ENCODE data around the gene GPN2.
A peak's percentile ranks its signal among the peaks of the same experiment; 100 is the strongest.

GPN2 gene

DNA sequence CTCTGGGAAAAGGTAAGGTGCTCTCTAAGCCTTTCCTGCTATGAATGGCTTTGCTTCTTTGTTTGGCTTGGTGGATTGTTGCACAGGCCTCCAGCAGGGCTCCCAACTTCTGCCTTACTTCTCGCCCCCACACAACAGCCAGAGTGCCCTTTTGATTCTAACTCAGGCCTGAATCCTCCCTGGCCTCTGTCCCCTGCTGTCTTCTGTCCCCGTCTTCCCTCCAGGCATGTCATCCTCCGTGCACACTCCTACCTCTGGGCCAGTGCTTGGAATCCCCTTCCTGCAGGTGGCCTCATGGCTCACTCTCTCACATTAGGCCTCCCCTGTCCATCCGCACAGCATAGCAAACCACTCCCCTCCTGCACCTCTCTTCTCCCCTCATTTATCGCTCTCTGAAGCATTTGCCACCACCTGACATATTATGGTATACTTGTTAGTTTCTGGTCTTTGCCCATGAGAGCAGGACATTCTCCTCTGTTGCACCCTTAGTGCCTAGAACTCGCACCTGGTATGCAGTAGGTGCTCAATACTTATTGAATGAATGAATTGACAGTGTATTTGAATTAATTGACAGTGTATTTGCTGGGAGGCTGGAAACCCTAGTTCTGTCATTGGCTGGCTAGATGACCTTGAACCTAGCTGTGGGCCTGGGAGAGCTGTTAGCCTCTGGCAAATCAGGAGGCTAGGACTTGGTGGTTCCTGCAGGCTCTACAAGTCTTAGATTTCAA, 60.7 kb downstream of the GPN2 start:
- Histone ChIP-seq H3K9me3 (ENCODE audit: control insufficient read depth, insufficient read depth, low read length) (no peaks in the 10 kb centered on the region), H3K4me1 (ENCODE audit: control insufficient read depth, insufficient read depth, low read length) (peaks cover 12% of the 10 kb centered on the region), H3K4me3 (ENCODE audit: low read depth, low read length) (no peak overlapping the region), H3K27ac (ENCODE audit: low read depth, low read length) (no peak overlapping the region), H3K27me3 (ENCODE audit: control insufficient read depth, insufficient read depth, low read length) (no peaks in the 10 kb centered on the region), H3K36me3 (ENCODE audit: control insufficient read depth, insufficient read depth, low read length) (peaks cover 30% of the 10 kb centered on the region), H3K9ac (ENCODE audit: low read depth, low read length) (no peak overlapping the region)

DNA sequence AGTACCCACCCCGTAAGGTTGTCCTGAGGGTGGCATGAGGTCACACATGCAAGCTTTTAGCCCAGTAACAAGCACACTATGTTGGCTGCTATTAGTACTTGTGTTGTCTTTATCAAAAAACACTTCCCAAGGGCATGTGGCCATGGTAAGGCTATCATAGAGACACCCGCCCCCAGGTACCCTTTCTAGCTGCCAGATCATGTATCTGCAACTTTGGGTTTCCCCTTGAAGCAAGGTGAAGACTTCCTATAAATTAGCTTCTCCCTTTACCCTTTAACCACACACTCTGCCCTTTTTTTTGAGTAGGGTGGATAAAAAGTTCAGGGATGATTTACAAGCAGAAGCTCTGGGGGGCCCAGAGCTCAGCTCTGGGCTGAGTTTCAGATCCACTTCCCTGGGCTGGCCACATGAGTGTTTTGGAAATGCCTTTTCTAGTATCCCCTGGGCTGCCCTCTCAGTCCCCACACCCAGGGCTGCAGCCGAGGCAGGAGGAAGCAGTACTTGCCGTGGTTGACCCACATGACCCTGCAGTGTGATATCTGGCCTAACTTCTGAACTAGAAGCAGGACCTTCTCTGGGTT, 61.6 kb downstream of the GPN2 start:
- Histone ChIP-seq H3K27me3 (ENCODE audit: control insufficient read depth, insufficient read depth, low read length) (no peaks in the 10 kb centered on the region), H3K9me3 (ENCODE audit: control insufficient read depth, insufficient read depth, low read length) (no peaks in the 10 kb centered on the region), H3K36me3 (ENCODE audit: control insufficient read depth, insufficient read depth, low read length) (peaks cover 22% of the 10 kb centered on the region), H3K27ac (ENCODE audit: low read depth, low read length) (no peak overlapping the region), H3K4me3 (ENCODE audit: low read depth, low read length) (no peak overlapping the region), H3K9ac (ENCODE audit: low read depth, low read length) (no peak overlapping the region), H3K4me1 (ENCODE audit: control insufficient read depth, insufficient read depth, low read length) (peaks cover 12% of the 10 kb centered on the region)

DNA sequence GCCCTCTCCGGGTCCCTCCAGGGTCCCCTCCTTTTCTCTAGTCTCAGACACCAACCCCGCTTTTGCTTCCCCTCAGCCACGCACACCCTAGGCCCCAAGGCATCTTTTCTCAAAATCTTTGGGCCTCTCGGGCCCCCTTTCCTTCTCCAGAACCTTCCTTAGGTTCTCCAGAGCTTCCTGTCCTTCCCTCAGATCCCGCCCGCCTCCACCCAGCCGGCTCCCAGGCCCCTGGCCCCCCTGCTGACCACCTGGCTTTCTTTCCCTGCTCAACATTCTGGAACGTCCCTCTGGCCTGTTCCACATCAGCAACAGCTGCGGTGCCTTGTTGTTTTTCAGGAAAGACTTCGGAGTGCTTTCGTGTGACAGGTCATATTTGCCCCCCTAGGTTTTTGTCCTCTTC, 62.4 kb downstream of the GPN2 start:
- no peak overlapping the region for H3K27ac ChIP-seq (ENCODE audit: low read depth, low read length)
- H3K9ac ChIP-seq (ENCODE audit: low read depth, low read length): no peak overlapping the region
- no peaks in the 10 kb centered on the region for H3K27me3 ChIP-seq (ENCODE audit: control insufficient read depth, insufficient read depth, low read length)
- H3K9me3 ChIP-seq (ENCODE audit: control insufficient read depth, insufficient read depth, low read length): no peaks in the 10 kb centered on the region
- peaks cover 12% of the 10 kb centered on the region for H3K4me1 ChIP-seq (ENCODE audit: control insufficient read depth, insufficient read depth, low read length)
- H3K36me3 ChIP-seq (ENCODE audit: control insufficient read depth, insufficient read depth, low read length): peaks cover 13% of the 10 kb centered on the region
- H3K4me3 ChIP-seq (ENCODE audit: low read depth, low read length): peak overlapping the region; percentile 76

DNA sequence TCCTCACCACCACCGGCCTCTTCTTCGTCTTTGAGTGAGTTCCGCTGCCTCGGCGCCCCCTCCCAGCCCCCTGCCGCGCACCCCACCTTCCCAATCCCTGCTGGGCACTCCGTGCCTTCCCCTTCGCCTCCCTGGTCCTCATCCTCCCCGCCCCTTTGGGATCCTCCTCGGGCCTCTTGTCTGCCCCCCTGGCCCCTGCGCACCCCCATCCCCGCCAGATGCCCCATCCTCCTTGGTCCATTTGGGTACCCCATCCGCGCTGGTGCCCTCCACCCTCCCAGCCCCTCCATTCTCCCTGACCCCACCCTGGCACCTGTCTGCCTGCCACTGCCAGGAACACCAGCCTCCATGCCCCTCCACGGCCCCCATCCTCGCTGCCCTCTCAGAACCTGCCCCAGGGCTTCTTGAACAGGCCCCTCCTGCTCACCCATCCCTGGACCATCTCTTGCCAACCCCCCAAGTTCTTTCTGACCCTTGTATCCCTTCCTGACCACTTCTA, 62.9 kb downstream of the GPN2 start:
- Histone ChIP-seq H3K4me3 (ENCODE audit: low read depth, low read length) (peak overlapping the region; percentile 76), H3K36me3 (ENCODE audit: control insufficient read depth, insufficient read depth, low read length) (peaks cover 8% of the 10 kb centered on the region), H3K9ac (ENCODE audit: low read depth, low read length) (no peak overlapping the region), H3K4me1 (ENCODE audit: control insufficient read depth, insufficient read depth, low read length) (peaks cover 12% of the 10 kb centered on the region), H3K9me3 (ENCODE audit: control insufficient read depth, insufficient read depth, low read length) (no peaks in the 10 kb centered on the region), H3K27ac (ENCODE audit: low read depth, low read length) (peak overlapping the region; percentile 28), H3K27me3 (ENCODE audit: control insufficient read depth, insufficient read depth, low read length) (no peaks in the 10 kb centered on the region)

DNA sequence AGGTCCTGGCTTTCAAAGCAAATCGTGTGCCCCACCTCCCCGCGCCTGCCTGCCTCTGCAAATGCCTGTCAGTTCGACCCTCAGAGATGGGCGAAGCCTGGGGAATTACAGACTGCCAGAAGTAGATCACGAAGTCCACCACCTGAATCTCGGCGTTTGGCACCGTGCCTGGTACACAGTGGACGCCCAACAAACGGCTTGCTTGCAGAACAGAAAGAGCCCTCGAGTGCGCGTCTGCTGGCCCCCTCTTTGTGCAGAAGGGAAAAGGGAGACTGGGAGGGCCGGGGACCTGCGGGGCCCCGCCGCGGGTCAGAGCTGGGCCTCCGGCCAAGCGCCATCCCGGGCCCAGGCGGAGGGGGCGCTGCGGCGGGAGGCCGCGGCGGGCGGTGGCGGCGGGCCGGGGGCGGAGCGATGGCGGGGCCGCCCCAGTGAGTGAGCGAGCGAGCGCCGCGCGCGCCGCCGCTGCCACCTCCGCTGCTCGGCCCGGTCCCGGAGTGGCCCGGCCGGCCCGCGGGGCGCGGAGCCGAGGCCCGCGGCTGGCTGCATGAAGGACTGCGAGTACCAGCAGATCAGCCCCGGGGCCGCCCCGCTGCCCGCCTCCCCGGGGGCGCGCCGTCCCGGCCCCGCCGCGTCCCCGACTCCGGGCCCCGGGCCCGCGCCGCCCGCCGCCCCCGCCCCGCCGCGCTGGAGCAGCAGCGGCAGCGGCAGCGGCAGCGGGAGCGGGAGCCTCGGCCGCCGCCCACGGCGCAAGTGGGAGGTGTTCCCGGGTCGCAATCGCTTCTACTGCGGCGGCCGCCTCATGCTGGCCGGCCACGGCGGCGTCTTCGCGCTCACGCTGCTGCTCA, 63.6 kb downstream of the GPN2 start, which contains the start of gene ZDHHC18:
Gene ZDHHC18, plus strand, starts transcription at position 428 of the 845 bp plus-strand sequence. Its CDS starts 117 bp downstream, at position 545.
- peaks cover 12% of the 10 kb centered on the region for H3K4me1 ChIP-seq (ENCODE audit: control insufficient read depth, insufficient read depth, low read length)
- peaks cover 1% of the 10 kb centered on the region; the same call in 1 of the 2 replicates for H3K36me3 ChIP-seq (ENCODE audit: control insufficient read depth, insufficient read depth, low read length)
- peak within 1 kb of the TSS; percentile 76 for H3K4me3 ChIP-seq (ENCODE audit: low read depth, low read length)
- peak within 1 kb of the TSS; percentile 66; the same call in 1 of the 2 replicates for H3K9ac ChIP-seq (ENCODE audit: low read depth, low read length)
- H3K27me3 ChIP-seq (ENCODE audit: control insufficient read depth, insufficient read depth, low read length): no peaks in the 10 kb centered on the region
- H3K27ac ChIP-seq (ENCODE audit: low read depth, low read length): peak within 1 kb of the TSS; percentile 28
- no peaks in the 10 kb centered on the region for H3K9me3 ChIP-seq (ENCODE audit: control insufficient read depth, insufficient read depth, low read length)

Measured in HUES48 (cell line).